ENCODE results near the gene ARID1B.

GRCh38 chr6:156816505-156816904 lies 39.3 kb downstream of the ARID1B start:
- no peak for TF ChIP-seq CTCF (IDR thresholded peaks at IDR 0.05; ENCODE audit: low read length)
- TF ChIP-seq EZH2phosphoT487 (IDR thresholded peaks at IDR 0.05; ENCODE audit: low read length) = no peak
- TF ChIP-seq EZH2 (optimal IDR thresholded peaks at IDR 0.05; ENCODE audit: low read depth, low read length) = no peak

Data from MM.1S (cell line).